ENCODE results near the gene MRPL48. TPM values are rescaled to one million over a fixed set of nuclear protein-coding genes. Genes with fewer than 3 reads are reported as not detected.

Gene MRPL48
- total RNA-seq, 2 experiments from 2014 or later: 41.3 to 44.9 TPM

- Mint-ChIP-seq H3K4me1 (ENCODE audit: low read depth) (peaks cover 12% of the 10 kb centered on the region), H3K27ac (no peak overlapping the region), H3K9me3 (no peaks in the 10 kb centered on the region), H3K4me3 (no peak overlapping the region), H3K36me3 (ENCODE audit: low read depth) (peaks cover 9% of the 10 kb centered on the region), H3K27me3 (no peaks in the 10 kb centered on the region)
- no peak for TF ChIP-seq CTCF (IDR thresholded peaks at IDR 0.05)
- DNase-seq (no peak), ATAC-seq (no peak)
- CTCF ChIA-PET: no interaction called here
- intact Hi-C loops (cut with micrococcal nuclease): no loop called here
- POLR2A ChIA-PET: no interaction called here
These were observed 4.9 kb downstream of the MRPL48 start for GRCh38 chr11:73792584-73792983.

- CTCF ChIA-PET: no interaction called here
These were observed 8.4 kb downstream of the MRPL48 start for GRCh38 chr11:73795925-73796632.

GRCh38 chr11:73797457-73797856, 9.8 kb downstream of the MRPL48 start:
- peaks cover 5% of the 10 kb centered on the region for H3K4me1 Mint-ChIP-seq (ENCODE audit: low read depth)
- ChIA-PET POLR2A (no interaction called here), CTCF (no interaction called here)
- peaks cover 7% of the 10 kb centered on the region for H3K36me3 Mint-ChIP-seq (ENCODE audit: low read depth)
- no peaks in the 10 kb centered on the region for H3K9me3 Mint-ChIP-seq
- DNase-seq: no peak
- TF ChIP-seq CTCF (IDR thresholded peaks at IDR 0.05): no peak
- no peak for ATAC-seq
- H3K4me3 Mint-ChIP-seq: no peak overlapping the region
- intact Hi-C loops (cut with micrococcal nuclease): no loop called here
- H3K27me3 Mint-ChIP-seq: no peaks in the 10 kb centered on the region
- H3K27ac Mint-ChIP-seq: no peak overlapping the region

More at GRCh38 chr11:73795925-73796632, 8.4 kb downstream of the MRPL48 start:
- TF ChIP-seq CTCF (IDR thresholded peaks at IDR 0.05): no peak
- Mint-ChIP-seq H3K27me3 (no peaks in the 10 kb centered on the region), H3K36me3 (ENCODE audit: low read depth) (peaks cover 8% of the 10 kb centered on the region), H3K4me3 (no peak overlapping the region), H3K9me3 (no peaks in the 10 kb centered on the region), H3K27ac (no peak overlapping the region), H3K4me1 (ENCODE audit: low read depth) (peaks cover 8% of the 10 kb centered on the region)
- DNase-seq (no peak), ATAC-seq (no peak)
- intact Hi-C loops (cut with micrococcal nuclease): no loop called here
- POLR2A ChIA-PET: no interaction called here

GRCh38 chr11:73800276-73800806, 12.7 kb downstream of the MRPL48 start:
- intact Hi-C loops (cut with micrococcal nuclease): no loop called here
- no peak overlapping the region for H3K4me3 Mint-ChIP-seq

More at GRCh38 chr11:73800276-73800806, 12.7 kb downstream of the MRPL48 start:
- no peak for TF ChIP-seq CTCF (IDR thresholded peaks at IDR 0.05)
- H3K4me1 Mint-ChIP-seq (ENCODE audit: low read depth): peaks cover 4% of the 10 kb centered on the region
- POLR2A ChIA-PET: no interaction called here
- H3K36me3 Mint-ChIP-seq (ENCODE audit: low read depth): no peaks in the 10 kb centered on the region
- no peaks in the 10 kb centered on the region for H3K27me3 Mint-ChIP-seq
- DNase-seq (no peak), ATAC-seq (no peak)
- CTCF ChIA-PET: no interaction called here
- no peak overlapping the region for H3K27ac Mint-ChIP-seq
- H3K9me3 Mint-ChIP-seq: no peaks in the 10 kb centered on the region
